Measurements from ENCODE around the gene STXBP5. TPM values are rescaled to one million over a fixed set of nuclear protein-coding genes. Genes with fewer than 3 reads are reported as not detected.

STXBP5 gene
- total and polyA plus RNA-seq, 2 of the 13 experiments (the other 11 are each of a cell fraction or from before 2014, with no cell fraction given) = 8.8 to 19.4 TPM

- no peak for ATAC-seq
- FAIRE-seq = no peak
- H3K4me2 ChIP-seq (ENCODE audit: low read depth, low read length) = no peak overlapping the region
- CTCF ChIA-PET (ENCODE audit: low intra/inter-chr PET ratio, low total read pairs) = no interaction called here
- POLR2A ChIA-PET = no interaction called here
- H3K9ac ChIP-seq (ENCODE audit: insufficient read depth, low read depth, low read length) = no peak overlapping the region
- no peaks in the 10 kb centered on the region for H3K4me1 ChIP-seq (ENCODE audit: insufficient read depth, low read length)
- no peaks in the 10 kb centered on the region for H3K36me3 ChIP-seq (replicated peaks in 1 of 2; ENCODE audit: control insufficient read depth in 1 of 2, insufficient read depth in 2 of 2, low read length in 2 of 2)
- H3K27ac ChIP-seq (ENCODE audit: extremely low read length, insufficient read depth, low read length) = no peak overlapping the region
- no peak for DNase-seq (ENCODE audit: low spot score)
- H3K9me3 ChIP-seq (ENCODE audit: low read length) = no peaks in the 10 kb centered on the region
- no peak overlapping the region for H2AFZ ChIP-seq (ENCODE audit: low read length)
- 45% methylated on average over 1 of the region's 1 CpG for WGBS (ENCODE audit: low lambda C conversion rate)
- intact Hi-C loops (cut with micrococcal nuclease; ENCODE audit: unreplicated experiment) (no loop called here), in situ Hi-C loops (cut with HindIII; ENCODE audit: extremely low pct_ligation_motif_present, low pct_unique_long_range_greater_than_20kb) (no loop called here)
- BruUV-seq (replicated peaks) = no TSS peak
- H3K79me2 ChIP-seq (ENCODE audit: insufficient read depth, low read length) = no peaks in the 10 kb centered on the region
- no peaks in the 10 kb centered on the region for H4K20me1 ChIP-seq (ENCODE audit: insufficient read depth, low read length)
- TF ChIP-seq FOXA3 (CRISPR knock-in tag; IDR thresholded peaks at IDR 0.05) (no peak), KLF15 (CRISPR knock-in tag; IDR thresholded peaks at IDR 0.05; ENCODE audit: borderline replicate concordance) (no peak), ZBTB8A (CRISPR knock-in tag; IDR thresholded peaks at IDR 0.05; ENCODE audit: borderline replicate concordance, low read depth) (no peak), ZNF704 (CRISPR knock-in tag; IDR thresholded peaks at IDR 0.05; ENCODE audit: borderline replicate concordance) (no peak), ZNF772 (CRISPR knock-in tag; IDR thresholded peaks at IDR 0.05) (no peak), ZBTB33 (CRISPR knock-in tag; IDR thresholded peaks at IDR 0.05) (no peak), ZNF768 (CRISPR knock-in tag; IDR thresholded peaks at IDR 0.05) (no peak), ZNF788 (CRISPR knock-in tag; IDR thresholded peaks at IDR 0.05; ENCODE audit: borderline replicate concordance) (no peak), FOXJ3 (CRISPR knock-in tag; IDR thresholded peaks at IDR 0.05; ENCODE audit: borderline replicate concordance) (no peak), MYC (CRISPR knock-in tag; IDR thresholded peaks at IDR 0.05; ENCODE audit: borderline replicate concordance) (no peak), ZNF543 (CRISPR knock-in tag; IDR thresholded peaks at IDR 0.05) (no peak), CHCHD3 (CRISPR knock-in tag; IDR thresholded peaks at IDR 0.05) (no peak), ZNF839 (CRISPR knock-in tag; IDR thresholded peaks at IDR 0.05; ENCODE audit: borderline replicate concordance) (no peak), MBD4 (IDR thresholded peaks at IDR 0.05; ENCODE audit: borderline replicate concordance, low read length) (no peak), NR1H2 (CRISPR knock-in tag; IDR thresholded peaks at IDR 0.05; ENCODE audit: borderline replicate concordance, low read depth) (no peak), POLR2A (IDR thresholded peaks at IDR 0.05; ENCODE audit: insufficient read depth in 1 of 2, low read depth in 2 of 2, low read length in 2 of 2) (no peak)
- no peak overlapping the region for H3K4me3 ChIP-seq (replicated peaks in 1 of 3; ENCODE audit: insufficient read depth in 1 of 3, low read depth in 2 of 3, low read length in 3 of 3)
- H3K27me3 ChIP-seq (ENCODE audit: control insufficient read depth in 1 of 2, insufficient read depth in 2 of 2, low read length in 2 of 2) = no peaks in the 10 kb centered on the region
Observed at GRCh38 chr6:147184379-147184778, 19.8 kb upstream of the STXBP5 start.
